T-helper 17 cell (primary cell): Measurements from ENCODE around the gene NDUFB8. TPM values are rescaled to one million over a fixed set of nuclear protein-coding genes. Genes with fewer than 3 reads are reported as not detected.

Experiments
- ATAC-seq: fragments of 150-1000 bp; cut with Tn5 transposase; 2 replicates; pipeline ENCODE4 v1.10.0; 2021; ENCODE audit warnings: mild to moderate bottlenecking, moderate library complexity
- DNase-seq, 3 donors: peaks; one replicate each; pipeline versions ENCODE4 v3.0.0 to v3.0.0-alpha.2; 2020 to 2021
- H3K9me3 ChIP-seq: one replicate; pipeline ENCODE4 v1.7.0; 2013; ENCODE audit warnings: low read length, mild to moderate bottlenecking; ENCODE audit not compliant: control insufficient read depth, poor library complexity, severe bottlenecking
- H3K27ac Mint-ChIP-seq: one replicate; pipeline ENCODE4 v1.8.0; 2022; ENCODE audit warnings: mild to moderate bottlenecking, moderate library complexity, mixed read lengths
- H3K27me3 Mint-ChIP-seq: one replicate; pipeline ENCODE4 v1.8.0; 2022; ENCODE audit warnings: mixed read lengths
- H3K36me3 Mint-ChIP-seq: one replicate; pipeline ENCODE4 v1.8.0; 2022; ENCODE audit warnings: low read depth, mixed read lengths
- H3K4me1 Mint-ChIP-seq: one replicate; pipeline ENCODE4 v1.8.0; 2022; ENCODE audit warnings: mild to moderate bottlenecking, mixed read lengths
- H3K4me3 Mint-ChIP-seq: one replicate; pipeline ENCODE4 v1.8.0; 2022; ENCODE audit warnings: mild to moderate bottlenecking, moderate library complexity, mixed read lengths
- total RNA-seq, 4 donors: library from RNA in 2 of 4; stranded (reverse) in 2 of 4; gene quantifications; one replicate each; pipeline ENCODE4 v1.2.3 and lab custom pipeline; 2022 to 2026

Gene NDUFB8
- total RNA-seq, 2 donors from 2014 or later: 142 to 159 TPM

- ATAC-seq (no peak), DNase-seq (no peak)
- peaks cover 6% of the 10 kb centered on the region for H3K27me3 Mint-ChIP-seq
- H3K4me3 Mint-ChIP-seq: no peak overlapping the region
- peaks cover 15% of the 10 kb centered on the region for H3K36me3 Mint-ChIP-seq
- H3K9me3 ChIP-seq: no peaks in the 10 kb centered on the region
- H3K27ac Mint-ChIP-seq: peak overlapping the region; percentile 41
- H3K4me1 Mint-ChIP-seq: peaks cover 15% of the 10 kb centered on the region
These were observed 43.7 kb downstream of the NDUFB8 start for GRCh38 chr10:100485801-100486495.

GRCh38 chr10:100485366-100485765, 44.3 kb downstream of the NDUFB8 start:
- Mint-ChIP-seq H3K4me3 (no peak overlapping the region), H3K27me3 (peaks cover 12% of the 10 kb centered on the region), H3K27ac (peak overlapping the region; percentile 41), H3K36me3 (peaks cover 15% of the 10 kb centered on the region), H3K4me1 (peaks cover 15% of the 10 kb centered on the region)
- ATAC-seq (no peak), DNase-seq (no peak)
- no peaks in the 10 kb centered on the region for H3K9me3 ChIP-seq

- Mint-ChIP-seq H3K4me3 (no peak overlapping the region), H3K36me3 (peaks cover 7% of the 10 kb centered on the region), H3K27ac (no peak overlapping the region), H3K4me1 (peaks cover 15% of the 10 kb centered on the region), H3K27me3 (peaks cover 25% of the 10 kb centered on the region)
- no peaks in the 10 kb centered on the region for H3K9me3 ChIP-seq
- no peak for DNase-seq
- no peak for ATAC-seq
These were observed 45.6 kb downstream of the NDUFB8 start for GRCh38 chr10:100483876-100484666.

- H3K27ac Mint-ChIP-seq: no peak overlapping the region
- no peak for ATAC-seq
These were observed 46.9 kb downstream of the NDUFB8 start for GRCh38 chr10:100482834-100483185.

GRCh38 chr10:100482181-100482833, 47.4 kb downstream of the NDUFB8 start:
- H3K36me3 Mint-ChIP-seq: peaks cover 5% of the 10 kb centered on the region
- peak overlapping the region; percentile 90 for H3K4me3 Mint-ChIP-seq
- H3K9me3 ChIP-seq: no peaks in the 10 kb centered on the region
- H3K27me3 Mint-ChIP-seq: peaks cover 29% of the 10 kb centered on the region
- peaks cover 15% of the 10 kb centered on the region for H3K4me1 Mint-ChIP-seq
- ATAC-seq (peak; percentile 69), DNase-seq (peak; percentile 50 to 63 (median 51))
- H3K27ac Mint-ChIP-seq: no peak overlapping the region

More at GRCh38 chr10:100482834-100483185, 46.9 kb downstream of the NDUFB8 start:
- H3K4me3 Mint-ChIP-seq: peak overlapping the region; percentile 90
- H3K36me3 Mint-ChIP-seq: peaks cover 5% of the 10 kb centered on the region
- DNase-seq: no peak
- H3K27me3 Mint-ChIP-seq: peaks cover 29% of the 10 kb centered on the region
- peaks cover 15% of the 10 kb centered on the region for H3K4me1 Mint-ChIP-seq
- H3K9me3 ChIP-seq: no peaks in the 10 kb centered on the region

GRCh38 chr10:100481462-100482081, 48.1 kb downstream of the NDUFB8 start:
- Mint-ChIP-seq H3K4me1 (peaks cover 15% of the 10 kb centered on the region), H3K27ac (no peak overlapping the region), H3K4me3 (peak overlapping the region; percentile 90), H3K27me3 (peaks cover 29% of the 10 kb centered on the region), H3K36me3 (peaks cover 5% of the 10 kb centered on the region)
- peak; percentile 95 for ATAC-seq
- peak; percentile 61 to 92 (median 80) for DNase-seq
- no peaks in the 10 kb centered on the region for H3K9me3 ChIP-seq

GRCh38 chr10:100480002-100480401, 49.7 kb downstream of the NDUFB8 start:
- no peak for DNase-seq
- Mint-ChIP-seq H3K4me3 (no peak overlapping the region), H3K27ac (no peak overlapping the region), H3K4me1 (peaks cover 15% of the 10 kb centered on the region), H3K27me3 (peaks cover 29% of the 10 kb centered on the region), H3K36me3 (peaks cover 2% of the 10 kb centered on the region)
- no peak for ATAC-seq
- H3K9me3 ChIP-seq: no peaks in the 10 kb centered on the region

GRCh38 chr10:100479037-100479436, 50.6 kb downstream of the NDUFB8 start:
- Mint-ChIP-seq H3K36me3 (peaks cover 2% of the 10 kb centered on the region), H3K4me3 (no peak overlapping the region), H3K27ac (no peak overlapping the region), H3K27me3 (peaks cover 34% of the 10 kb centered on the region), H3K4me1 (peaks cover 15% of the 10 kb centered on the region)
- ATAC-seq (no peak), DNase-seq (no peak)
- H3K9me3 ChIP-seq: no peaks in the 10 kb centered on the region

- ATAC-seq (no peak), DNase-seq (no peak)
- Mint-ChIP-seq H3K36me3 (peaks cover 2% of the 10 kb centered on the region), H3K27me3 (peaks cover 41% of the 10 kb centered on the region), H3K27ac (no peak overlapping the region), H3K4me3 (no peak overlapping the region), H3K4me1 (peaks cover 12% of the 10 kb centered on the region)
- H3K9me3 ChIP-seq: no peaks in the 10 kb centered on the region
These were observed 51.7 kb downstream of the NDUFB8 start for GRCh38 chr10:100477970-100478369.

Other genes starting within 250 kb of the NDUFB8 start
- gene BLOC1S2, start 243.2 kb downstream of the NDUFB8 start, total RNA-seq: 10 to 100 TPM; 40.4 to 58.2 TPM
- gene PKD2L1, start 199.6 kb downstream of the NDUFB8 start, total RNA-seq: under 1 TPM in 1 of 2 donors, not detected in 1; 0.80 TPM
- 1 to 10 TPM in 1 of 2 donors, under 1 TPM in 1; 0.77 to 1.5 TPM for gene SCD, start 182.6 kb downstream of the NDUFB8 start, total RNA-seq
- gene WNT8B, start 66.9 kb downstream of the NDUFB8 start, total RNA-seq: not detected
- gene SEC31B, start 10.0 kb downstream of the NDUFB8 start, total RNA-seq: 10 to 100 TPM; 70.3 to 73.5 TPM
- gene HIF1AN, start 6.1 kb upstream of the NDUFB8 start, total RNA-seq: 10 to 100 TPM; 38.8 to 45.9 TPM
- not detected for gene PAX2, start 215.7 kb upstream of the NDUFB8 start, total RNA-seq